ENCODE data around the gene BNIPL.

BNIPL gene, protein sequence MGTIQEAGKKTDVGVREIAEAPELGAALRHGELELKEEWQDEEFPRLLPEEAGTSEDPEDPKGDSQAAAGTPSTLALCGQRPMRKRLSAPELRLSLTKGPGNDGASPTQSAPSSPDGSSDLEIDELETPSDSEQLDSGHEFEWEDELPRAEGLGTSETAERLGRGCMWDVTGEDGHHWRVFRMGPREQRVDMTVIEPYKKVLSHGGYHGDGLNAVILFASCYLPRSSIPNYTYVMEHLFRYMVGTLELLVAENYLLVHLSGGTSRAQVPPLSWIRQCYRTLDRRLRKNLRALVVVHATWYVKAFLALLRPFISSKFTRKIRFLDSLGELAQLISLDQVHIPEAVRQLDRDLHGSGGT

DNA sequence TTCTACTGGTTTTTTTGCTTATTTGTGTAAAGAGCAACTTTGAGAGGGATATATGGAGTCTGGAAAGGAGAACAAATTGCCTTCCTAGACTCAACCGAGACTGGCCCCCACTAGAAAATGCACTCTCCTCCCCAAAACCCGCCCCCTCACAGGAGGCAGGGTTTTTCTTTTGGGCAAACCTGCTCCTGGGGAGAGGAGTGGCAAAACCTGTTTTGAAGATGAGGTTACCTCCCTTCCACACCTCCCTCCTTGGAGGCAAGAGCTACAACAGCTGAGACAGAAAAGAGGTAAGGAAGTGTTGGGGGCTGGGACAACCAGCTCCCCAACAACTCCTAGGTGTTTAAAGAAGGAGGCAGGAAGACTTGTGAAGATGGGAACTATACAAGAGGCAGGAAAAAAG is at the start of gene BNIPL:
Gene BNIPL (plus strand): TSS at position 231 of the 400 bp plus-strand sequence. CDS start 140 bp downstream, at position 371.
- no peak for DNase-seq (ENCODE audit: low read depth)

DNA sequence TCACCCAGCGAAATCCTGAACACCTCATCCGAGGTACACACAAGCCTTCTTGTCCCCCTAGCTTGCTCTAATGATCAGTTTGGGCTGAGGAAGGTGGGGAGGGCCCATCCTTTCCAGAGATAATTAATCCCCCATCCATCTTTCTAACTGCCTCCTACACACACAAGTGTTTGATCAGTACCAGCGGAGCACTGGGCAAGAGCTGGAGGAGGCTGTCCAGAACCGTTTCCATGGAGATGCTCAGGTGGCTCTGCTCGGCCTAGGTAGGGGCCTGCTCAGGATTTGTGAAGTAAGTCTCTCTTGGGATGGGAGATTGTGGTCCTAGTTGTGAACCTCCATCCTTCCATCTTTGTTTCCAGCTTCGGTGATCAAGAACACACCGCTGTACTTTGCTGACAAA is 48.5 kb upstream of the BNIPL start:
- no peak for DNase-seq (ENCODE audit: low read depth)

DNA sequence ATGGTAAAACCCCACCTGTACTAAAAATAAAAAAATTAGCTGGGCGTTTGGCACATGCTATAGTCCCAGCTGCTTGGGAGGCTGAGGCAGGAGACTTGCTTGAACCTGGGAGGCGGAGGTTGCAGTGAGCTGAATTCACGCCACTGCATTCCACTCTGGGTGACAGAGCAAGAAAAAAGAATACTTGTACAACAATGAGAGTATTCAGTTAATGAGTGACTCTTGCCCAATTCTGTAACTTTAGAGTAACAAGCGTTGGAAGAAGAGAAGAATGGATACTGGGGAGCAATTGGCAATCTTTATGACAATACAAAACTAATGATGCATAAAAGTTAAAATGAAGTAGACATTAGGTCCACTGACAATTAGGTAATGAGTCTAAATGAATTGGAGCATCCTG is 43.8 kb upstream of the BNIPL start:
- DNase-seq (ENCODE audit: low read depth), result no peak

- no peak for DNase-seq (ENCODE audit: low read depth)
Observed at GRCh38 chr1:150994248-150994647, 42.1 kb upstream of the BNIPL start.

DNA sequence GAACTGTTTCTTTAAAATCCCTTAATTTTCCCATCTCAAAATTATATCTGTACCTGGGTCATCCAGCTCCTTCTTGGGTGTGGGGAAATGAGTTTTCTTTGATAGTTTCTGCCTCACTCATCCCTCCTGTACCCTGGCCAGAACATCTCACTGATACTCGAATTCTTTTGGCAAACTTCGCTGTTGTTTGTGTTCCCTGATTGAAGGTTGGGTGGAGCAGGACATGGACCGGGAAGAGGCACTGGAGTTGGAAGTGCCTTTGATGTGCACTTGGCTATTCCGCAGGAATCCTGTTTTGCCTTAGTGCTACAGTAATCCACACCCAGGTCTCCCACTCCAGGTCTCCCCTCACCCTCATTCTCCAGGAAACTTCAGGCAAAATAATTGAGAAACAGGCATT is 40.9 kb upstream of the BNIPL start:
- no peak for DNase-seq (ENCODE audit: low read depth)

DNA sequence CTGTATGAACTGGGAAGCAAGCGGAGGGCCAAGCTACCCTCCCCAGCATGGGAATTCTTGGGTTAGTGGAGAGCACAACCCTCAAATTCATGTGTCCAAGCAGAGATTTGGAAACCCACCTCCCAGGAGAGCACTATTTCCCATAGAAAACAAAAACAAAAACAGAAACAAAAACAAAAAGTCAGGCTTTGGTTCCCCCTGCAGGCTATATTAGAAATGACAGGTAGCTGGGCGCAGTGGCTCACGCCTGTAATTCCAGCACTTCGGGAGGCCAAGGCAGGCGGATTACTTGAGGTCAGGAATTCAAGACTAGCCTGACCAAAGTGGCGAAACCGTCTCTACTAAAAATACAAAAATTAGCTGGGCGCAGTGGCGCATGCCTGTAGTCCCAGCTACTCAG is 40.5 kb upstream of the BNIPL start:
- no peak for DNase-seq (ENCODE audit: low read depth)

DNA sequence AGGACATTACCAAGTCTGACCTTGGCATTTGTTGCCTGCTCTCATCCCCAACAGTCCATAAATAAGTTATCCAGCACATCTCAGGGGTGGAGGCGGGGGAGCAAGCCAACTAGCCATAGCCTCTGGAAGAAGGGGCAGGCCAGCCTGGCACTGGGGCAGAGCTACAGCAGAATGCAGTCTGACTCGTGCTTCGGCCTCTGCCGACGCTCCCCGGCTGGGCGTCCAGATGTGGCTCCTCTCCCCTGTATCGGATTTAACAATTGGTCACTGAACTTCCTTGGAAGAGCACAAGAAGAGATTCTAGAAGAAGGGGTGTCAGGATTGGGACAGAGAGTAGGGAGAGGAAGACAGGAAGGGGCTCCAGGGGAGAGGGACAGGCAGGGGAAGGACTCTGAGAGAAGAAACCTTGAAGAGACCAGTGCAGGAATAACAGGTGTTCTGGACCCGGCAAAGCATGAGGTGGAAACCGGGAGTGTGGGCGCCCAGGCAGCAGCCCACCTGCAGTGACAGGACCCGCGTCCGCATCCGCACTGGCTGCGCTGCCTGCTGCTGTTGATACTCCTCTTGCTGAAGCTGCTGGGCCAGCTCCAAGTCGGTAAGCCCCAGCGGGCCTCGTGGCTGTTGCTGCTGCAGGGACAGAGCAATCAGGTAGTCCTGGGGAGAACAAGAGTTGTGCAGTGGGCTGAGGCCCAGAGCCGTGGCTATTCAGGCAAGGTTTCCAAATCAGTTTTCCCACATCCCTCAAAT is 39.1 kb upstream of the BNIPL start:
- DNase-seq (ENCODE audit: low read depth), result no peak

DNA sequence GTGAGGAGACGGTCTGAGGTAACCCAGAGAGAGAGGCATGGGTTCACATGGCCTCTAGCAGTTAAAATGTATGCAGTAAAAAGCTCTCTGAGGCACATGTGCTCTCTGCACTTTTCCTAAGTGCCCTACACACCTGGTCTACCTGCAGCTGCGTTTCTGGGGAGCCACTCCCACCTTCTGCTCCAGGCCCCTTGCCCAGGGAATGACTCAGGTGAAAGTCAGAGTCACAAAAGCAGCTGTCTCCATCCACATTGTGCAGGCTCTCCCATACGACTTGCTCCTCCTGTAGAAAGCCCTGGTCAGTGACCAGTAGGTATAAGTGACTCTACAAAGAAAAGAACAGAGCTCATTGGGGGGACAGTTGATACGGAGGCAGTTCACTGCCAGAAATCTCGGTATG is 38.4 kb upstream of the BNIPL start:
- DNase-seq (ENCODE audit: low read depth), result no peak

- peak; percentile 85 for DNase-seq (ENCODE audit: low read depth)
Observed at GRCh38 chr1:150999051-150999674, 37.2 kb upstream of the BNIPL start.

DNA sequence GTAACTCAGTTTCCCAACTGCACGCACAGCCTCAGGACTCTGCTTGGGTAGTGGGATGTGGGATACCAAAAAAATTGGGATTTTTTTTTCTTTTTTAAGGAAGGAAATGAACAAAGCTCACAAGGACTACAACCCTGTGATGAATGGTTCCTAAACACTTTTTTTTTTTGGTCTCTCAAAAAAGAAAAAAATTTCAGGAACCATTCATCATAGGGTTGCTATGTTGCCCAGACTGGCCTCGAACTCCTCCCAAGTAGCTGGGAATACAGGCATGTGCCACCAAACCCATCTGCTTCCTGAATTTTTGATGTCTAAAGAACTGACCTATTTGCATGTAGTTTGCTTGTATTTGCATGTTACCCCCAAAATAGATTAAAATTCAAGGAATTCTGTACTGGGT is 36.5 kb upstream of the BNIPL start:
- no peak for DNase-seq (ENCODE audit: low read depth)

GRCh38 chr1:151000408-151000807 is 36.0 kb upstream of the BNIPL start:
- no peak for DNase-seq (ENCODE audit: low read depth)

DNA sequence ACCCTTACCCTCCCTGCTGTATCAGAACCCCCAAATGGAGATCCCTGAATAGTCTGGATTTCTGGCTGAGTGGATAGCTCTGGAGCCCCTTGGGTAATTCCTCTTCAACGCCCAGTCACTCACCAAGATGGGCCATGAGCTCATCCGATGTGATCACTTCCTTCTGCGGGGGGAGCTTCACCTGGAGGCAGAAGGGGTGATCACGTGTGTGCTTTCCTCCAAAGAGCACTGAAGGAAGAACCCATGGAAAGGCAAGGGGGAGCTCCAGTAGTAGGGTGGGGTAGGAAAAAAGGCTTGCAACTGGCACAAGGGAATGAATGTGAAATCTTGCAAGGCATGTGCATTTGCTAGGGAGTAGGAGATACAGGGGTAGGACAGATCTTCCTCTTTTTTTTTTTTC is 34.8 kb upstream of the BNIPL start:
- no peak for DNase-seq (ENCODE audit: low read depth)

- no peak for DNase-seq (ENCODE audit: low read depth)
Observed at GRCh38 chr1:151002051-151002450, 34.3 kb upstream of the BNIPL start.

GRCh38 chr1:151002611-151003010 is 33.8 kb upstream of the BNIPL start:
- no peak for DNase-seq (ENCODE audit: low read depth)

GRCh38 chr1:151003180-151003579 is 33.2 kb upstream of the BNIPL start:
- no peak for DNase-seq (ENCODE audit: low read depth)

- no peak for DNase-seq (ENCODE audit: low read depth)
Observed at GRCh38 chr1:151005729-151006319, 30.6 kb upstream of the BNIPL start.

DNA sequence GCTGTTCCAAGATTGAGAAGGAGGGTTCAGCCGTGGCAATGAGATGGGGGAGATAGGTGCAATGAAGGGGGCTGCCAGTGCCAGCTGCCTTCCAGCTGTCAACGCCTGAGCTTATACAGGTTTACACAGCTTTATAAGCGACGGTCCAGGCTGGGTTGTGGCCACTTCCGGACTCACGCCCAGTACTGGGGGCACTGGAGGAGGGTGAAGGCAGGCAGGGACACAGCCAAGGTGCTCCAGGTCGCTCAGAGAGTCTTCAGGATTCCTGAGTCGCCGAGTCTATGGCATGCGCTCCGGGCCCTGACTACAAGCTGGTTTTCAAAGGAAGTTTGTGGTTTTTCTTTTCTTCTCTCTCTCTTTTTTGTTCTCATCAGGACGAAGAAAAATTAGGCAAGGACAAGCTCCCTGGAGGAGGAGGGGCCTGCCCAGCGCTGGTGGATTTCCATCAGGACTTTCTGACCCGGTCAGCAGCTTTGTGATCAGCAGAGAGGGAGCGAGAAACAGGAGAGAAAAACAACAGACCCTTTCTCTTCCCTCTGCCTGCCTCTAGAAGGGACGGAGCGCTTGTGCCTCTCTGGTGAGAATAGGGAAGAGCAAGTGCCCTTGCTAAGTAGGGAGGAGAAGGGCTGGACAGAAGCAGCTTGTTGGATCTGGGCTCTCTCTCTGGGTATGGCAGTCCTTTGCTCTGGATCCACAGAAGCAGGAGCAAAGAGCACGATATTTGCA is 29.9 kb upstream of the BNIPL start, which contains the start of gene MINDY1:
Gene MINDY1 (minus strand): TSS at position 576 of the 726 bp plus-strand sequence. CDS start 4,285 bp downstream, outside the sequence.
- DNase-seq (ENCODE audit: low read depth), result peak; percentile 72

- no peak for DNase-seq (ENCODE audit: low read depth)
Observed at GRCh38 chr1:151007853-151008243, 28.5 kb upstream of the BNIPL start.

GRCh38 chr1:151008244-151009205 is 27.9 kb upstream of the BNIPL start, which contains the start of gene PRUNE1:
Gene PRUNE1, plus strand, starts transcription at chr1:151008449. Its CDS starts 184 bp downstream, at chr1:151008633.
- DNase-seq (ENCODE audit: low read depth), result peak; percentile 81

GRCh38 chr1:151009206-151009587 is 27.2 kb upstream of the BNIPL start:
- DNase-seq (ENCODE audit: low read depth), result no peak
